ENCODE measurements around the gene ERCC2.
"Not testable (repeated sequence)": the region's sequence is repeated elsewhere in the genome, so short reads cannot be mapped to it uniquely, and the experiment has no call there.

Gene ERCC2

GRCh38 chr19:45352914-45353796, 17.2 kb downstream of the ERCC2 start:
- DNase-seq = no peak

GRCh38 chr19:45352471-45352870, 17.9 kb downstream of the ERCC2 start:
- DNase-seq = no peak

GRCh38 chr19:45352062-45352461, 18.3 kb downstream of the ERCC2 start:
- no peak for DNase-seq

GRCh38 chr19:45351401-45351952, 18.9 kb downstream of the ERCC2 start:
- DNase-seq = no peak

GRCh38 chr19:45350477-45351058, 19.8 kb downstream of the ERCC2 start:
- DNase-seq = no peak

GRCh38 chr19:45349430-45349941, 20.9 kb downstream of the ERCC2 start:
- no peak for DNase-seq

GRCh38 chr19:45349126-45349415, 21.3 kb downstream of the ERCC2 start:
- DNase-seq = no peak

GRCh38 chr19:45348367-45349125, 21.8 kb downstream of the ERCC2 start:
- DNase-seq = no peak

- DNase-seq = no peak
Observed at GRCh38 chr19:45347570-45348366, 22.6 kb downstream of the ERCC2 start.

GRCh38 chr19:45346449-45346848, 23.9 kb downstream of the ERCC2 start:
- DNase-seq = peak in 1 of 3 experiments; percentile 12

GRCh38 chr19:45345506-45345860, 24.9 kb downstream of the ERCC2 start:
- no peak for DNase-seq

GRCh38 chr19:45344621-45345505, 25.5 kb downstream of the ERCC2 start:
- no peak for DNase-seq

- no peak for DNase-seq
Observed at GRCh38 chr19:45342911-45343310, 27.5 kb downstream of the ERCC2 start.

- peak in 2 of 3 experiments; percentile 48 to 56 for DNase-seq
Observed at GRCh38 chr19:45340899-45341453, 29.4 kb downstream of the ERCC2 start.

- peak; percentile 59 to 72 (median 60) for DNase-seq
Observed at GRCh38 chr19:45340232-45340898, 30.0 kb downstream of the ERCC2 start, which contains the start of gene KLC3. KLC3 (plus strand) TSS chr19:45340750; CDS start chr19:45345542, 4,792 bp downstream.

- DNase-seq = no peak
Observed at GRCh38 chr19:45339629-45340028, 30.7 kb downstream of the ERCC2 start.

GRCh38 chr19:45336696-45337251, 33.6 kb downstream of the ERCC2 start:
- DNase-seq = no peak

- DNase-seq = not testable (repeated sequence)
Observed at GRCh38 chr19:45334881-45335280, 35.5 kb downstream of the ERCC2 start.

GRCh38 chr19:45333609-45334303, 36.6 kb downstream of the ERCC2 start:
- DNase-seq = no peak

Data from NCI-H1417 (cell line).